ENCODE measurements around the gene CHM.
"Not testable (repeated sequence)": the region's sequence is repeated elsewhere in the genome, so short reads cannot be mapped to it uniquely, and the experiment has no call there.

The CHM gene

GRCh38 chrX:86047174-86047935, at the start of gene CHM:
Gene CHM, minus strand, starts transcription at chrX:86047558. Its CDS starts 26 bp downstream, at chrX:86047532.
- DNase-seq: peak; percentile 52

- DNase-seq: no peak
Observed at GRCh38 chrX:86078650-86079049, 31.3 kb upstream of the CHM start.

GRCh38 chrX:86066998-86067397, 19.6 kb upstream of the CHM start:
- DNase-seq: no peak

GRCh38 chrX:86061407-86061806, 14.0 kb upstream of the CHM start:
- no peak for DNase-seq

GRCh38 chrX:86051741-86052140, 4.4 kb upstream of the CHM start:
- no peak for DNase-seq

- DNase-seq: no peak
Observed at GRCh38 chrX:86047936-86048280, 550 bp upstream of the CHM start.

GRCh38 chrX:86044216-86044615, 3.1 kb downstream of the CHM start:
- DNase-seq: no peak

- DNase-seq: no peak
Observed at GRCh38 chrX:86039625-86040568, 7.5 kb downstream of the CHM start.

GRCh38 chrX:86033385-86033784, 14.0 kb downstream of the CHM start:
- DNase-seq: no peak

GRCh38 chrX:86028681-86029080, 18.7 kb downstream of the CHM start:
- DNase-seq: no peak

GRCh38 chrX:86023811-86024210, 23.5 kb downstream of the CHM start:
- DNase-seq: no peak

- DNase-seq: no peak
Observed at GRCh38 chrX:86021652-86022289, 25.6 kb downstream of the CHM start.

- DNase-seq: no peak
Observed at GRCh38 chrX:86016139-86016538, 31.2 kb downstream of the CHM start.

GRCh38 chrX:86014959-86015358, 32.4 kb downstream of the CHM start:
- DNase-seq: peak; percentile 49

- DNase-seq: no peak
Observed at GRCh38 chrX:86014421-86014820, 32.9 kb downstream of the CHM start.

GRCh38 chrX:86013792-86014191, 33.6 kb downstream of the CHM start:
- DNase-seq: no peak

GRCh38 chrX:86012188-86012587, 35.2 kb downstream of the CHM start:
- no peak for DNase-seq

GRCh38 chrX:86009803-86010202, 37.6 kb downstream of the CHM start:
- not testable (repeated sequence) for DNase-seq

GRCh38 chrX:86007891-86008290, 39.5 kb downstream of the CHM start:
- DNase-seq: not testable (repeated sequence)

- DNase-seq: peak; percentile 2
Observed at GRCh38 chrX:86002076-86002896, 45.1 kb downstream of the CHM start.

GRCh38 chrX:85998954-85999353, 48.4 kb downstream of the CHM start:
- no peak for DNase-seq

- DNase-seq: no peak
Observed at GRCh38 chrX:85996555-85996954, 50.8 kb downstream of the CHM start.

GRCh38 chrX:85995641-85996040, 51.7 kb downstream of the CHM start:
- DNase-seq: no peak
